ENCODE results near the gene NAPEPLD.
"Not testable (repeated sequence)": the region's sequence is repeated elsewhere in the genome, so short reads cannot be mapped to it uniquely, and the experiment has no call there.

NAPEPLD gene

DNA sequence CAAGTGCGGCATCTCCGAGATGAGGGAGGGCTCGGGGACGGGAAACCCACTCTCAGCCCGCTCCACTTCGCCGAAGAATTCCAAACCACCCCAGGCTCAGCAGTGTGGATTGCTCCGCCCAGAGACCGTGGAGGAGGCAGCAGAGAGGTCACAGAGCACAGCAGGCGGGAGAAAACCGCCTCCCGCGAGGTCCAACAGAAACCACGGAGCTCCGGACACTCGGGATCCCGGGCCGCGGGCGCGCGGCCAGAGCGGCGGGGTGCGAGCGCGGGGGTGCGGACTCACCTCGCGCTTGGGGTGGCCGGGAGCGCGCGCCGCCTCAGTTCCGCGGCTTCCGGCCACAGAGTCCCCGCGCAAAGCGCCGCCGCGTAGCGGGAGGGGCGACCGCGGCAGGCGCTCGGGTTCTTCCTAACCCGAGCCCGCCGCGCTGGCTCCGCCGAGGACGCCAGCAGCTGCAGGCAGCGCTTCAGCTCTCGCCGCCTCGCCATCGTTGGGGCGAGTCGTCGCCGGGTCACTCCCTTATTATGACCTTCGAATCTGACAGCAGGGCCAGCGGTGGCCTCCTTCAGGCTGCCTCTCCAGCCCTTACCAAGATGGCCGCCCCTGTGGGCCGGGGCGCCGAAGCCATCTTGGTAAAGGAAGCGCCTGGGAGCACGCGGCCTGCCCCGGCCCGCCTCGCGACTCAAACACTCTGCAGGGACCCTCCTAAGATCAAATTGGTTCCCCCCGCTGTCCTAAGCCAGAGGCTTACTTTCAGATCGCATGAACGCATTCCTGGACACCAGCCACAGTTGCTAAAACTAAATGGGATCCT lies at the start of gene NAPEPLD:
NAPEPLD (minus strand) TSS at position 106 of the 814 bp plus-strand sequence. CDS start 20,323 bp downstream, outside the sequence.
- Histone ChIP-seq H3K9ac (ENCODE audit: low read depth in 1 of 2, low read length in 2 of 2) (peak within 1 kb of the TSS; percentile 85 to 92), H3K4me3 (ENCODE audit: low read length in 2 of 2) (peak within 1 kb of the TSS; percentile 77 to 93), H3K4me1 (ENCODE audit: control insufficient read depth in 2 of 2, insufficient read depth in 2 of 2, low read length in 2 of 2) (peaks cover 24 to 40% of the 10 kb centered on the region in 2 donors), H3K27me3 (ENCODE audit: control insufficient read depth in 2 of 2, insufficient read depth in 2 of 2, low read length in 2 of 2) (no peaks in the 10 kb centered on the region), H3K36me3 (ENCODE audit: control insufficient read depth in 2 of 2, insufficient read depth in 2 of 2, low read length in 2 of 2) (no peaks in the 10 kb centered on the region), H3K9me3 (ENCODE audit: control insufficient read depth in 2 of 2, low read length in 2 of 2) (no peaks in the 10 kb centered on the region), H3K27ac (ENCODE audit: low read depth in 2 of 2, low read length in 2 of 2) (peak within 1 kb of the TSS; percentile 94 to 99)

DNA sequence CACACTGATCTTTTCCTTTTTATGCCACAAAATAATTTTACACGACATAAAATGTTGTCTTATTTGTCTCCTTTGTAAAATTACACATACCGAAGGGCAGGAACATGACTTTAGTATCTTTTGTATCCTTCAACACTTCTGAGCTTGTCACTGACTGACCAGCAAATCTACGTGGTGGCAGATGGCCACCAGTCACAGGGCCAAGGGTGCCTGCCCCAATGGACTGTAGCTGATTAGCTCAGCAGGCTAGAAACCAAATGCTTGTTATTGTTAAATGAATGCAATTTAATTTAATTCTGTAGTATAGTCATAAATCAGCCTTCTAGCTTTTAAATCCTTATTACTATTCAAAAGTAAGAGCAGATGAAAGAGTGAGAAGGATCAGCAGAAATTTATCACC lies 49.2 kb upstream of the NAPEPLD start:
- H3K27ac ChIP-seq (ENCODE audit: low read depth in 2 of 2, low read length in 2 of 2); H3K4me1 ChIP-seq (ENCODE audit: control insufficient read depth in 2 of 2, insufficient read depth in 2 of 2, low read length in 2 of 2); H3K27me3 ChIP-seq (ENCODE audit: control insufficient read depth in 2 of 2, insufficient read depth in 2 of 2, low read length in 2 of 2); H3K4me3 ChIP-seq (ENCODE audit: low read length in 2 of 2); H3K9ac ChIP-seq (ENCODE audit: low read depth in 1 of 2, low read length in 2 of 2); H3K9me3 ChIP-seq (ENCODE audit: control insufficient read depth in 2 of 2, low read length in 2 of 2); H3K36me3 ChIP-seq (ENCODE audit: control insufficient read depth in 2 of 2, insufficient read depth in 2 of 2, low read length in 2 of 2): not testable (repeated sequence)

- H3K36me3 ChIP-seq (ENCODE audit: control insufficient read depth in 2 of 2, insufficient read depth in 2 of 2, low read length in 2 of 2); H3K4me1 ChIP-seq (ENCODE audit: control insufficient read depth in 2 of 2, insufficient read depth in 2 of 2, low read length in 2 of 2); H3K9me3 ChIP-seq (ENCODE audit: control insufficient read depth in 2 of 2, low read length in 2 of 2); H3K27me3 ChIP-seq (ENCODE audit: control insufficient read depth in 2 of 2, insufficient read depth in 2 of 2, low read length in 2 of 2); H3K27ac ChIP-seq (ENCODE audit: low read depth in 2 of 2, low read length in 2 of 2); H3K4me3 ChIP-seq (ENCODE audit: low read length in 2 of 2); H3K9ac ChIP-seq (ENCODE audit: low read depth in 1 of 2, low read length in 2 of 2): not testable (repeated sequence)
These were observed 46.5 kb upstream of the NAPEPLD start for GRCh38 chr7:103195364-103195763.

DNA sequence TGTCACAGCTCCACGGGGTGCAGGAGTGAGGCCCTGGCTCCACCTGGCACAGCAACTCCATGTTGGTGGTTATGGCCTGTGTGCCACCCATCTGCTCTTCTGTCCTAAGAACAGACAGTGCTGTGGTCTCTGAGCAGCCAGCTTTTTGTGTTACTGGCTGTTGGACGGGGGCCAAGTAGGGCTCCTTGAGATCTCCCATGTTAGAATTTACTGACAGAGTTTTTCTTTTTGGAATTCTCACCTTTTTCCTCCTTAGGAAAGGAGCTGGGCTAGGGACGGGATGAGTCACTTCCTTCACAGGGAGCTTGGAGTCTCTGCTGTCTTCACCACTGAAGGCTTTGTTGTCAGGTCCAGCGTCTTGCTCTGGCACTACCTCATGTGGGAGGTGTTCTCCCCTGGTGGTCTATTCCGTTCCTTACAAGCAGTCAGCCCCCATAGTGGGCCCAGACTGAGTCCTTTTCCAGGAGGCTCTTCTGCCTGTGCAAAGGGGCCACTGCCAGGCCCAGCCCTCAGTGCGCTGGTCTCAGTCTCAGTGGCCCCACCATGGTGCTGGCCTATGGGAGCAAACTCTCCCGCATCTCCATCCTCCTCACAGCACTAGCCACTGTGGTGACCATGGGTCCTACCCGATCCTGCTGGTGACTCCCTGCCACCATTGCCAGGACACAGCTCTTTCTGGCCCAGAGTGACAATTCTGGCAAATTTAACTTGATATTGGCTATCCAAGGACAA lies 23.7 kb upstream of the NAPEPLD start:
- not testable (repeated sequence) for H3K27me3 ChIP-seq (ENCODE audit: control insufficient read depth in 2 of 2, insufficient read depth in 2 of 2, low read length in 2 of 2); H3K9ac ChIP-seq (ENCODE audit: low read depth in 1 of 2, low read length in 2 of 2); H3K9me3 ChIP-seq (ENCODE audit: control insufficient read depth in 2 of 2, low read length in 2 of 2); H3K4me1 ChIP-seq (ENCODE audit: control insufficient read depth in 2 of 2, insufficient read depth in 2 of 2, low read length in 2 of 2); H3K36me3 ChIP-seq (ENCODE audit: control insufficient read depth in 2 of 2, insufficient read depth in 2 of 2, low read length in 2 of 2); H3K27ac ChIP-seq (ENCODE audit: low read depth in 2 of 2, low read length in 2 of 2); H3K4me3 ChIP-seq (ENCODE audit: low read length in 2 of 2)

GRCh38 chr7:103171695-103172414 lies 23.0 kb upstream of the NAPEPLD start:
- H3K27me3 ChIP-seq (ENCODE audit: control insufficient read depth in 2 of 2, insufficient read depth in 2 of 2, low read length in 2 of 2); H3K27ac ChIP-seq (ENCODE audit: low read depth in 2 of 2, low read length in 2 of 2); H3K9me3 ChIP-seq (ENCODE audit: control insufficient read depth in 2 of 2, low read length in 2 of 2); H3K4me1 ChIP-seq (ENCODE audit: control insufficient read depth in 2 of 2, insufficient read depth in 2 of 2, low read length in 2 of 2); H3K4me3 ChIP-seq (ENCODE audit: low read length in 2 of 2); H3K9ac ChIP-seq (ENCODE audit: low read depth in 1 of 2, low read length in 2 of 2); H3K36me3 ChIP-seq (ENCODE audit: control insufficient read depth in 2 of 2, insufficient read depth in 2 of 2, low read length in 2 of 2): not testable (repeated sequence)

DNA sequence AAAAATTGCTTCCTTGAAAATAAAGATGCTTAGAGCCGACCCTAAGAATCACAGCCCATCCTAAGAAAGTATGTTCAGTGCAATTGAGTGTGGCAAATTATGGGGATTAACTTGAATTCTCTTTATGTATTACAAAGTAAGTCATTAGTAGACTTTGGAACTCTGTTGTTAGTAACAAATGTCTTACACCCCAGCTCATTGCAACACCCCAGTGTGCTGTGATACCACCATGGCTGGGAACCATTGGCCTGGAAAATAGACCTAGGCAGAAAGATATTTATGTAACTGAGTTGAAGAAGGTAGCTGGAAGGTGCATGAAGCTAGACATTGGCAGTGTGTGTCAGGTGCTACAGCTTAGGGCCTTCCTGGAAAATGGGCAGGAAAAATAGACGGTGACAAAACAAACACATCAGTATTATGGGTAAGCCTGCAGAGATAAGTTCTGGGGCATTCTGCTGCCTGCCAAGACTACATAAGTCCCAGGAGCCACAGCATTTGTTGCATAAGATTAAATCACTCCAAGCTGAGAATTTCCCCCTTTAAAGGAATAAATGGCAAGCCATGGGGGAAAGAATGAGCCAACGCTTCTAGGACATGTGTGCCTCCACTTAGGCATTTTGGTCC lies 18.1 kb upstream of the NAPEPLD start:
- not testable (repeated sequence) for H3K4me3 ChIP-seq (ENCODE audit: low read length in 2 of 2); H3K9me3 ChIP-seq (ENCODE audit: control insufficient read depth in 2 of 2, low read length in 2 of 2); H3K27ac ChIP-seq (ENCODE audit: low read depth in 2 of 2, low read length in 2 of 2); H3K4me1 ChIP-seq (ENCODE audit: control insufficient read depth in 2 of 2, insufficient read depth in 2 of 2, low read length in 2 of 2); H3K36me3 ChIP-seq (ENCODE audit: control insufficient read depth in 2 of 2, insufficient read depth in 2 of 2, low read length in 2 of 2); H3K9ac ChIP-seq (ENCODE audit: low read depth in 1 of 2, low read length in 2 of 2); H3K27me3 ChIP-seq (ENCODE audit: control insufficient read depth in 2 of 2, insufficient read depth in 2 of 2, low read length in 2 of 2)

DNA sequence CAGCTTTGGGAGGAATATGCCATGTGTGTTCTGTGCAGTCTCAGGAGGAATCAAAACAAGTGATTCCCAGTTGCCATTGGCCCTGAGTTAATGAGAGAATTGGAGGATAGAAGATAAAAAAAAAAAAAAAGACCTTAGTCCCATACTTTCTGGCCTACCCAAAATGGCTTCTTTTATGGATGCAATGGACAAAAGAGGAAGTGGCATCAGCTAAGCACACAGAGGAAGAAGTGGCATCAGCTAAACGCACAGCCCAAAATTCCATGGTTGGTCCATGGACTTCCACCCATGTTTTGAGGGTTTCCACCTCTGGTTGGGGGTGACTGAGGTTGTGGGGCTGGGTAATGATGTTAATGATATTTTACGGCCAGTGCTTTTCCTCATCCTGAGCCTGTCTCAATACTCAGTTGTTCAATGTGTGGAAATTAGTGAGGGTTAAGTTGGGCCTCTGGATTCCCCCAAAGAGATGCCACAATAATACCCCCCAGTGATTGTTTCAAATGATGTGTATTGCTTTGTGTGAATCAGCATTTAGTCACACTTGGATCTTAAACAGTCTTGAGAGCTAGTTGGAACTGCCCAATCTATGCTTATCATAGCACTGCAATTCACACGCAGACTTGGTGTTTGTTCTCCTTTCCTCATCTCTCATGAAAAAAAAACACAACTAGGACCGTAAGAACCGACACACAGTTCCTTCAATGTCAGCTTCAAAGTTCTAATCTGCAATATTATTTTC lies 14.4 kb upstream of the NAPEPLD start:
- not testable (repeated sequence) for H3K27me3 ChIP-seq (ENCODE audit: control insufficient read depth in 2 of 2, insufficient read depth in 2 of 2, low read length in 2 of 2); H3K9ac ChIP-seq (ENCODE audit: low read depth in 1 of 2, low read length in 2 of 2); H3K4me3 ChIP-seq (ENCODE audit: low read length in 2 of 2); H3K27ac ChIP-seq (ENCODE audit: low read depth in 2 of 2, low read length in 2 of 2); H3K36me3 ChIP-seq (ENCODE audit: control insufficient read depth in 2 of 2, insufficient read depth in 2 of 2, low read length in 2 of 2); H3K4me1 ChIP-seq (ENCODE audit: control insufficient read depth in 2 of 2, insufficient read depth in 2 of 2, low read length in 2 of 2); H3K9me3 ChIP-seq (ENCODE audit: control insufficient read depth in 2 of 2, low read length in 2 of 2)

DNA sequence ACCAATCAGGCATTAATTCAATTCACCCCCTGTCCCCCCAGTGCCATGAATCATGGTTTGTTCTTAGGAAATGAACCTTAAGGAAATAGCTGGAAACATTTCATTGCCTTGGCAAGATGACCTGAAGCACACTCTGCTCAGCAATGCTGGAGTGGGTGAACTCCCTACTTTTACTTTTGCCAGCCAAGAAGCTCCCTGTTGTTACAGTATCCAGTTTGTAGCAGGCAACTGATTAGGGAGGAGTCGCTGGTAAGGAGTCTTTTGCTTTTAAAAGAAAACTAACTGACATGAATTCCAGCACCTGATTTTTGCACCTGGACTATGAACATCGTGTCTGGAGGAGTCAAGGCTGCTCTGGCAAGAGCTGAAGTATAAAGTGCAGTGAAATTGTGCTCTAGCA lies 13.7 kb upstream of the NAPEPLD start:
- H3K27ac ChIP-seq (ENCODE audit: low read depth in 2 of 2, low read length in 2 of 2); H3K4me1 ChIP-seq (ENCODE audit: control insufficient read depth in 2 of 2, insufficient read depth in 2 of 2, low read length in 2 of 2); H3K36me3 ChIP-seq (ENCODE audit: control insufficient read depth in 2 of 2, insufficient read depth in 2 of 2, low read length in 2 of 2); H3K9me3 ChIP-seq (ENCODE audit: control insufficient read depth in 2 of 2, low read length in 2 of 2); H3K9ac ChIP-seq (ENCODE audit: low read depth in 1 of 2, low read length in 2 of 2); H3K27me3 ChIP-seq (ENCODE audit: control insufficient read depth in 2 of 2, insufficient read depth in 2 of 2, low read length in 2 of 2); H3K4me3 ChIP-seq (ENCODE audit: low read length in 2 of 2): not testable (repeated sequence)

GRCh38 chr7:103161998-103162616 lies 13.2 kb upstream of the NAPEPLD start:
- not testable (repeated sequence) for H3K9ac ChIP-seq (ENCODE audit: low read depth in 1 of 2, low read length in 2 of 2); H3K27me3 ChIP-seq (ENCODE audit: control insufficient read depth in 2 of 2, insufficient read depth in 2 of 2, low read length in 2 of 2); H3K4me3 ChIP-seq (ENCODE audit: low read length in 2 of 2); H3K9me3 ChIP-seq (ENCODE audit: control insufficient read depth in 2 of 2, low read length in 2 of 2); H3K4me1 ChIP-seq (ENCODE audit: control insufficient read depth in 2 of 2, insufficient read depth in 2 of 2, low read length in 2 of 2); H3K27ac ChIP-seq (ENCODE audit: low read depth in 2 of 2, low read length in 2 of 2); H3K36me3 ChIP-seq (ENCODE audit: control insufficient read depth in 2 of 2, insufficient read depth in 2 of 2, low read length in 2 of 2)
